Body of pancreas (tissue), 4 donors: ENCODE measurements around the gene TRAPPC12.

Experiments
- POLR2A ChIP-seq, 3 donors: fragments of 450-650 bp; IDR thresholded peaks; one replicate each; pipeline ENCODE4 v1.6.1; 2016; ENCODE audit warnings: antibody characterized with exemption in 3 of 3, mild to moderate bottlenecking in 2 of 3
- TF ChIP-seq, protein P1 (sequence below), 7 experiments: fragments of 450-650 bp in 4 of 7; fragments of 200-600 bp in 3 of 7; sonication (generic) in 3 of 7; IDR thresholded peaks; one replicate each; pipeline ENCODE4 v1.5.1; 2016 to 2019; ENCODE audit warnings: antibody characterized with exemption in 7 of 7

DNA sequence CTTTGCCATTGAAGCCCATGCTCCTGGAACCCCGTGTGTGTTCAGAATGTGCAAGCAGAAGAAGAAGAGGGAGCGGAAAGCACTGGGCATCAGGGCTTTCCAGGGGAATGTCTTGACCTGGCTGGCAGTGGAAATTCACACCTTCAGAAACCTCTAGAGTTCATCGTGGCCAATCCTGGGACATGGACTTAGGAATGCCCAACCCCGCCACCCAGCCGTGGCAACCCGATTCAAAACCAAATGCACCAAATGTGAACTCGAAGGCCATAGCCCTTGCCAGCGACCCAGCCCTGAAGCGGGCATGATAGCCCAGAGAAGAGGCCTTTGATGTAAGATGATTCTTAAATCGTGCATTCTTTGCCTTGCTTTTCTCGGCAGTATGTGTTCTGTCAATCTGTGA is 70.4 kb downstream of the TRAPPC12 start:
- TF ChIP-seq, protein P1, sequence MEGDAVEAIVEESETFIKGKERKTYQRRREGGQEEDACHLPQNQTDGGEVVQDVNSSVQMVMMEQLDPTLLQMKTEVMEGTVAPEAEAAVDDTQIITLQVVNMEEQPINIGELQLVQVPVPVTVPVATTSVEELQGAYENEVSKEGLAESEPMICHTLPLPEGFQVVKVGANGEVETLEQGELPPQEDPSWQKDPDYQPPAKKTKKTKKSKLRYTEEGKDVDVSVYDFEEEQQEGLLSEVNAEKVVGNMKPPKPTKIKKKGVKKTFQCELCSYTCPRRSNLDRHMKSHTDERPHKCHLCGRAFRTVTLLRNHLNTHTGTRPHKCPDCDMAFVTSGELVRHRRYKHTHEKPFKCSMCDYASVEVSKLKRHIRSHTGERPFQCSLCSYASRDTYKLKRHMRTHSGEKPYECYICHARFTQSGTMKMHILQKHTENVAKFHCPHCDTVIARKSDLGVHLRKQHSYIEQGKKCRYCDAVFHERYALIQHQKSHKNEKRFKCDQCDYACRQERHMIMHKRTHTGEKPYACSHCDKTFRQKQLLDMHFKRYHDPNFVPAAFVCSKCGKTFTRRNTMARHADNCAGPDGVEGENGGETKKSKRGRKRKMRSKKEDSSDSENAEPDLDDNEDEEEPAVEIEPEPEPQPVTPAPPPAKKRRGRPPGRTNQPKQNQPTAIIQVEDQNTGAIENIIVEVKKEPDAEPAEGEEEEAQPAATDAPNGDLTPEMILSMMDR (IDR thresholded peaks at IDR 0.05): no peak
- TF ChIP-seq POLR2A (IDR thresholded peaks at IDR 0.05): no peak
